Suprapubic skin (tissue), 4 donors: ENCODE results near the gene TXLNB. TPM values are rescaled to one million over a fixed set of nuclear protein-coding genes. Genes with fewer than 3 reads are reported as not detected.

Experiments
- DNase-seq, 2 donors: peaks; one replicate each; pipeline ENCODE4 v3.0.0-alpha.2; 2019; ENCODE audit warnings: low spot score in 2 of 2
- H3K27ac ChIP-seq: fragments of 200-600 bp; sonication (generic); one replicate; pipeline ENCODE4 v1.5.1; 2019
- H3K27me3 ChIP-seq: fragments of 200-600 bp; sonication (generic); one replicate; pipeline ENCODE4 v1.5.1; 2019
- H3K36me3 ChIP-seq: fragments of 200-600 bp; sonication (generic); one replicate; pipeline ENCODE4 v1.5.1; 2019
- H3K4me1 ChIP-seq: fragments of 200-600 bp; sonication (generic); one replicate; pipeline ENCODE4 v1.5.1; 2019
- H3K4me3 ChIP-seq: fragments of 200-600 bp; sonication (generic); one replicate; pipeline ENCODE4 v1.5.1; 2019; ENCODE audit warnings: mild to moderate bottlenecking
- H3K9me3 ChIP-seq: fragments of 200-600 bp; sonication (generic); one replicate; pipeline ENCODE4 v1.5.1; 2019
- EP300 ChIP-seq: sonication (generic); formaldehyde crosslinking; IDR thresholded peaks from one replicate; pipeline ENCODE4 v1.6.1; 2017; ENCODE audit warnings: antibody characterized with exemption
- POLR2A ChIP-seq, 2 donors: fragments of 450-650 bp; IDR thresholded peaks; one replicate each; pipeline ENCODE4 v1.6.1; 2017; ENCODE audit warnings: antibody characterized with exemption in 2 of 2, mild to moderate bottlenecking in 2 of 2, moderate library complexity in 2 of 2
- POLR2AphosphoS5 ChIP-seq, 3 donors: sonication (generic); formaldehyde crosslinking; IDR thresholded peaks; one replicate each; pipeline ENCODE4 v1.6.1; 2017; ENCODE audit warnings: antibody characterized with exemption in 3 of 3
- WGBS: methylation state at CpG from one replicate; pipeline ENCODE4 v1.1.5; 2018; 5-methylcytosine and 5-hydroxymethylcytosine counted together
- total RNA-seq, 4 donors: library from RNA; depleted of rRNA; stranded (reverse); fragments of >200 nt; gene quantifications; one replicate each; pipeline ENCODE4 v1.1.0, GENCODE V29; 2016
- TF ChIP-seq, protein P1 (sequence below), 2 donors: fragments of 200-600 bp in 1 of 2; fragments of 450-650 bp in 1 of 2; sonication (generic) in 1 of 2; IDR thresholded peaks; one replicate each; pipeline ENCODE4 v1.5.1; 2016 to 2019; ENCODE audit warnings: antibody characterized with exemption in 2 of 2, mild to moderate bottlenecking in 1 of 2, moderate library complexity in 1 of 2

The TXLNB gene
- total RNA-seq, 4 donors from 2014 or later: 0.10 to 0.59 (median 0.37) TPM

DNA sequence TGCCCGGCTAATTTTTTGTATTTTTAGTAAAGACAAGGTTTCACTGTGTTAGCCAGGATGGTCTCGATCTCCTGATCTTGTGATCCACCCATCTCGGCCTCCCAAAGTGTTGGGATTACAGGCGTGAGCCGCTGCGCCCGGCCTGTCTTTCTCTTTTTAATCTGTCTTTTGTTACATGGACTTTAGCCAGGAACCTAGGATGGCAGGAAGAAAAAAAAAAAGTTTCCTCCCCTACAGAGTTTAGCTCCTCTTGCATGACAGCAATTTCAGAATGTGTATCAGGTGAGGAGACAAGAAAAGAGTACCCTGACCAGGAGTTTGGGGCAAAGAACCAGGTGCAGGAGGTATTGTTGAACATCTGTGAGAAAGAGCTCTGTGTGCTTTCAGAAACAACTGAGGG is 21.4 kb upstream of the TXLNB start:
- Histone ChIP-seq H3K4me1 (no peaks in the 10 kb centered on the region), H3K27ac (no peak overlapping the region), H3K27me3 (no peaks in the 10 kb centered on the region), H3K9me3 (no peaks in the 10 kb centered on the region), H3K36me3 (no peaks in the 10 kb centered on the region), H3K4me3 (no peak overlapping the region)
- WGBS: 93% methylated on average over 7 of the region's 7 CpGs
- TF ChIP-seq, protein P1, sequence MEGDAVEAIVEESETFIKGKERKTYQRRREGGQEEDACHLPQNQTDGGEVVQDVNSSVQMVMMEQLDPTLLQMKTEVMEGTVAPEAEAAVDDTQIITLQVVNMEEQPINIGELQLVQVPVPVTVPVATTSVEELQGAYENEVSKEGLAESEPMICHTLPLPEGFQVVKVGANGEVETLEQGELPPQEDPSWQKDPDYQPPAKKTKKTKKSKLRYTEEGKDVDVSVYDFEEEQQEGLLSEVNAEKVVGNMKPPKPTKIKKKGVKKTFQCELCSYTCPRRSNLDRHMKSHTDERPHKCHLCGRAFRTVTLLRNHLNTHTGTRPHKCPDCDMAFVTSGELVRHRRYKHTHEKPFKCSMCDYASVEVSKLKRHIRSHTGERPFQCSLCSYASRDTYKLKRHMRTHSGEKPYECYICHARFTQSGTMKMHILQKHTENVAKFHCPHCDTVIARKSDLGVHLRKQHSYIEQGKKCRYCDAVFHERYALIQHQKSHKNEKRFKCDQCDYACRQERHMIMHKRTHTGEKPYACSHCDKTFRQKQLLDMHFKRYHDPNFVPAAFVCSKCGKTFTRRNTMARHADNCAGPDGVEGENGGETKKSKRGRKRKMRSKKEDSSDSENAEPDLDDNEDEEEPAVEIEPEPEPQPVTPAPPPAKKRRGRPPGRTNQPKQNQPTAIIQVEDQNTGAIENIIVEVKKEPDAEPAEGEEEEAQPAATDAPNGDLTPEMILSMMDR (IDR thresholded peaks at IDR 0.05): no peak
- TF ChIP-seq POLR2AphosphoS5 (IDR thresholded peaks at IDR 0.05) (no peak), POLR2A (IDR thresholded peaks at IDR 0.05) (no peak), EP300 (no peak)
- DNase-seq: no peak

DNA sequence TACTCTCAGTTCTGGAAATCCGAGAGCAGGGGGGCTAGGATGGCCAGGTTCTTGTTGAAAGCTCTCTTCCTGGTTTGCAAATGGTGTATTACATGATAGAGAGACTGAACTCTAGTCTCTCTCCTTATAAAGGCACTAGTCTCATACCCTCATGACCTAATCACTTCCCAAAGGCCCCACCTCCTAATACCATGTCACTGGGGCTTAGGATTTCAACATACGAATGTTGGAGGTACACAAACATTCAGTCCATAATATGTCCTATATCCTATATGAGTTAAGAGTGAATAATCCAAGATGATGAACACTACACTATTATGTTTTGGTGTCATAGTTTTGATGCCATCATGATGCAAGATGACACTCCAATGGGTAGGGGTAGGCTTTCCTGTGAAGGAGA is 20.0 kb upstream of the TXLNB start:
- Histone ChIP-seq H3K4me1 (no peaks in the 10 kb centered on the region), H3K27me3 (no peaks in the 10 kb centered on the region), H3K9me3 (no peaks in the 10 kb centered on the region), H3K27ac (no peak overlapping the region), H3K36me3 (no peaks in the 10 kb centered on the region), H3K4me3 (no peak overlapping the region)
- 92% methylated on average over 2 of the region's 2 CpGs for WGBS
- TF ChIP-seq EP300 (no peak), POLR2A (IDR thresholded peaks at IDR 0.05) (no peak), POLR2AphosphoS5 (IDR thresholded peaks at IDR 0.05) (no peak)
- TF ChIP-seq, protein P1 (IDR thresholded peaks at IDR 0.05): no peak
- no peak for DNase-seq

DNA sequence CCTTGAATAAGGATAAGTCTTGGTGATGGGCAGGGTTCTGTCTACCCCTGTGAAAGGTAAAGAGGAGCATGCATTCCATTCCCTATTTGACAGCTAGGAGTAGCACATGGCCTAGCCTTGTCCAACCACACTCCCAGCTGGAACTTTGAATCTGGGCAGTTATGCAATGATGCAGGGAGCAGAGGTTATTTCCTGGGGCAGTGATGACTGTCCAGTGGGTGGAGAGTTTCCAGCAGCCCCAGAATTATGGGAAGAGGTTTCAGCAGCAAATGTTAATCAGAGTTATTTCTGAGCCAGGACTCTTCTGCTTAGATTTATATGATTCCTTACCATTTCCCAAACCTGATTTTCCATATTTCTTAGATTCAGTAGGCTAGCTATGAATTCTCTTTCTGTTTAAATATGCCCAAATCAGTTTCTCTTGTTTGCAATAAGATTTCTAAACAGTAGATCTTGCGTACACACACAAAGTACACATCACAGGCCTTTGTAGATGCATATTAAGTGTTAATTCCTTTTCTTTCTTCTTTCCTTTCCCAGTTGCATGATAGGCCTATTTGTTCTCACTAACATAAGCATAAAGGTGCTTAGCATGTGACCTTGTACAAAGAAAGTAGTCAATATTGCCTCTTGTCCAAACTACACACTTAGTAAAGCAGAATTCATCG is 17.3 kb upstream of the TXLNB start:
- Histone ChIP-seq H3K27ac (no peak overlapping the region), H3K4me3 (no peak overlapping the region), H3K27me3 (no peaks in the 10 kb centered on the region), H3K36me3 (no peaks in the 10 kb centered on the region), H3K4me1 (no peaks in the 10 kb centered on the region), H3K9me3 (no peaks in the 10 kb centered on the region)
- no peak for DNase-seq
- 97% methylated on average over 2 of the region's 2 CpGs for WGBS
- TF ChIP-seq EP300 (no peak), POLR2AphosphoS5 (IDR thresholded peaks at IDR 0.05) (no peak), POLR2A (IDR thresholded peaks at IDR 0.05) (no peak)
- TF ChIP-seq, protein P1 (IDR thresholded peaks at IDR 0.05): no peak

DNA sequence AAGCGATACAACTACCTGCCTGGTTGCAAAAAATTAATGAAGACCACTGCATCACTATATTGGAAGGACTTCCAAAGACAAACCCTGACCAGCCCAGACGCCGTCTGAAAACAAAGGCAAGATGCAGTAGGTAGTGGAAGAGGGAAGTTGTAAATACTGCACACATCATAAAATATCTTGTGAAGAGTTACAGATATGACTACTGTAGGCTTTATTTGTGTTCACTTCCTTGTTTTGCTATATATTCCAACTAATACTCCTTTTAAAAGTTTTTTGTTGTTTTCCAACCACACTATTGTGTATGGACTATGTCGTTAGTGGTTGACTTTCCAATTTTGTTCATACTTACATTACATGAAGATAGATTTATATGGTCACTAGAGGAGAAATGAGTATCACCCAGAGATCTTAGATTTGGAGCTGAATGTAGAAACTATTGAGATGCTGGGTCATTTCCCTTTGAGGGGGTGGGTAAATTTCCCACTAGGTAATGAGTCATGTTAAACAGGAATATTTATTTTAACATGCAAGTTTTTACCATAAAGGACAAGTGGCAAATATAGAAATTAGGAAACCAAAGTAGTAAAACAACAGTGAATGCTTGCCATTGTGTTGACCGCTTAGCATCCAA is 16.6 kb upstream of the TXLNB start:
- H3K27me3 ChIP-seq: no peaks in the 10 kb centered on the region
- no peak for DNase-seq
- H3K36me3 ChIP-seq: no peaks in the 10 kb centered on the region
- no peak overlapping the region for H3K4me3 ChIP-seq
- H3K4me1 ChIP-seq: no peaks in the 10 kb centered on the region
- TF ChIP-seq POLR2AphosphoS5 (IDR thresholded peaks at IDR 0.05): no peak
- TF ChIP-seq, protein P1 (IDR thresholded peaks at IDR 0.05): no peak
- no peak for TF ChIP-seq POLR2A (IDR thresholded peaks at IDR 0.05)
- no peaks in the 10 kb centered on the region for H3K9me3 ChIP-seq
- WGBS: 79% methylated on average over 5 of the region's 5 CpGs
- no peak overlapping the region for H3K27ac ChIP-seq

DNA sequence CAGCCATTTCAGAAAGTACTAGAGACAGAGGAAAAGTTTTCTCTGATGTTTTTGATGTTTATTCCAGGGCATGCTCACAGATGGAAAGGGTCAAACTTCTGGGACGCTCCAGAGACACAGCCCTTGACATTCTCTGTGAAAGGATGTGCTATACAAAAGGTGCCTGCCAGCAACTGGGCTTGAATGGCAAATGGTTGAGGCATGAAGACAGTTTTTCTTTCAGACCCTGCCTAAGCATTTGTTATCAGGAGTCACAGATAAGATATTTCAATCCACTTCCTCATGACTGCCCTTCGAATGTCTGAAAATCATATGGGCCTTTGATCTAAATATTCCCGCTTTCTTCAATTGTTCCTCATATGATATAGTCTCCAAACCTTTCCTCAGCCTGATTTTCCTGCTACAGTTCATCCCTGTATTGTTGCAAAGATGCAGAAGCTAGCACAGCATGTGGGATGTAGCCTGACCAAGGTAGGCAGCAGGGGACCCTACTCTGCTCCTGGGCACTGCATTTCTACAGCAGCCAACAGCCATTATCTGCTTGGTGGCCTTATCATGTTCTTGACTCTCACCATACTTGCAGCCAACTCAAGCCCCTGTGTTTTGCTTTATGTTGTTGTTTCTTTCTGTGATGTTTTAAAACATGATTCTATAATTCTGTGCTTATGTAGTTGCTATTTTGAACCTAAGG is 14.6 kb upstream of the TXLNB start:
- DNase-seq: no peak
- Histone ChIP-seq H3K4me3 (no peak overlapping the region), H3K27ac (no peak overlapping the region), H3K36me3 (no peaks in the 10 kb centered on the region), H3K27me3 (no peaks in the 10 kb centered on the region), H3K9me3 (no peaks in the 10 kb centered on the region), H3K4me1 (no peaks in the 10 kb centered on the region)
- no peak for TF ChIP-seq EP300
- TF ChIP-seq, protein P1 (IDR thresholded peaks at IDR 0.05): no peak
- TF ChIP-seq POLR2A (IDR thresholded peaks at IDR 0.05): no peak
- no peak for TF ChIP-seq POLR2AphosphoS5 (IDR thresholded peaks at IDR 0.05)
- WGBS: 64% methylated on average over 3 of the region's 3 CpGs
